ENCODE measurements around the gene CHRNG.

The CHRNG gene

DNA sequence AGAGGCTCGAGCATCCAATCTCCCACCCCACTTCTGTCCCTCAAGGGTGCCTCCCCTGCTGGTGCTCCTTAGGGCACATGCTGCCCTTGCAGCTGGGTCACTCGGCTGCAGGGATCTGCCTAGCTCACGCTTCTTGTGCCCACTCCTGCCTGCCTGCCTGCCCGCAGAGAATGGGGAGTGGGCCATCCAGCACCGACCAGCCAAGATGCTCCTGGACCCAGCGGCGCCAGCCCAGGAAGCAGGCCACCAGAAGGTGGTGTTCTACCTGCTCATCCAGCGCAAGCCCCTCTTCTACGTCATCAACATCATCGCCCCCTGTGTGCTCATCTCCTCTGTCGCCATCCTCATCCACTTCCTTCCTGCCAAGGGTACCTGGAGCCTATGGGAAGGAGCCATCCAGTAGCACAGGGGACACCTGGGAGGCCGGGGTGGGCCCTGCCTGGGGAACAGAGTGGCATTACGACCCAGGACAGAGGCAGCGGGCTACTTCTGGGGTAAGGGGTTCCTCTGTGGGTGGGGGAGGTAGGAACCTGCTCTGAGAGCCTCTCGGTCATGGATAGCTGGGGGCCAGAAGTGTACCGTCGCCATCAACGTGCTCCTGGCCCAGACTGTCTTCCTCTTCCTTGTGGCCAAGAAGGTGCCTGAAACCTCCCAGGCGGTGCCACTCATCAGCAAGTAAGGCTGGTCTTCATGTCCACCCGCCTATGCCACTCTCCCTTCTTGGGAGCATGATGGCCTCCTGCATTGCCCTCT, 3.4 kb downstream of the CHRNG start:
- Histone ChIP-seq H3K4me2 (ENCODE audit: insufficient read depth, low read length) (no peak overlapping the region), H3K27ac (ENCODE audit: low read length) (no peak overlapping the region), H3K9me3 (ENCODE audit: insufficient read depth, low read length, severe bottlenecking) (no peaks in the 10 kb centered on the region), H4K20me1 (ENCODE audit: insufficient read depth, low read length) (peaks cover 36% of the 10 kb centered on the region), H3K4me3 (ENCODE audit: low read depth in 1 of 2, low read length in 2 of 2) (no peak overlapping the region), H3K9ac (ENCODE audit: low read depth, low read length) (no peak overlapping the region), H3K79me2 (ENCODE audit: insufficient read depth, low read length) (peaks cover 23% of the 10 kb centered on the region), H3K27me3 (ENCODE audit: insufficient read depth, low read length, poor library complexity) (no peaks in the 10 kb centered on the region), H3K4me1 (ENCODE audit: insufficient read depth, low read length) (peaks cover 9% of the 10 kb centered on the region; the same call in 1 of the 2 replicates), H3K36me3 (ENCODE audit: insufficient read depth, low read length) (peaks cover 26% of the 10 kb centered on the region), H2AFZ (ENCODE audit: low read depth, low read length) (no peak overlapping the region)
- DNase-seq: no peak
- TF ChIP-seq EZH2 (IDR thresholded peaks at IDR 0.05; ENCODE audit: borderline replicate concordance, low read depth, low read length, severe bottlenecking): no peak
- TF ChIP-seq, protein P1, sequence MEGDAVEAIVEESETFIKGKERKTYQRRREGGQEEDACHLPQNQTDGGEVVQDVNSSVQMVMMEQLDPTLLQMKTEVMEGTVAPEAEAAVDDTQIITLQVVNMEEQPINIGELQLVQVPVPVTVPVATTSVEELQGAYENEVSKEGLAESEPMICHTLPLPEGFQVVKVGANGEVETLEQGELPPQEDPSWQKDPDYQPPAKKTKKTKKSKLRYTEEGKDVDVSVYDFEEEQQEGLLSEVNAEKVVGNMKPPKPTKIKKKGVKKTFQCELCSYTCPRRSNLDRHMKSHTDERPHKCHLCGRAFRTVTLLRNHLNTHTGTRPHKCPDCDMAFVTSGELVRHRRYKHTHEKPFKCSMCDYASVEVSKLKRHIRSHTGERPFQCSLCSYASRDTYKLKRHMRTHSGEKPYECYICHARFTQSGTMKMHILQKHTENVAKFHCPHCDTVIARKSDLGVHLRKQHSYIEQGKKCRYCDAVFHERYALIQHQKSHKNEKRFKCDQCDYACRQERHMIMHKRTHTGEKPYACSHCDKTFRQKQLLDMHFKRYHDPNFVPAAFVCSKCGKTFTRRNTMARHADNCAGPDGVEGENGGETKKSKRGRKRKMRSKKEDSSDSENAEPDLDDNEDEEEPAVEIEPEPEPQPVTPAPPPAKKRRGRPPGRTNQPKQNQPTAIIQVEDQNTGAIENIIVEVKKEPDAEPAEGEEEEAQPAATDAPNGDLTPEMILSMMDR (IDR thresholded peaks at IDR 0.05; ENCODE audit: borderline replicate concordance, extremely low read depth, low read length, poor library complexity, severe bottlenecking): no peak
- ATAC-seq (ENCODE audit: insufficient read depth, low read depth): 0 out of 3 replicates have a peak, but pooled peaks have one; percentile 6

- H3K36me3 ChIP-seq (ENCODE audit: insufficient read depth, low read length): peaks cover 28% of the 10 kb centered on the region
- no peak overlapping the region for H3K4me2 ChIP-seq (ENCODE audit: insufficient read depth, low read length)
- TF ChIP-seq EZH2 (IDR thresholded peaks at IDR 0.05; ENCODE audit: borderline replicate concordance, low read depth, low read length, severe bottlenecking): no peak
- TF ChIP-seq, protein P1 (IDR thresholded peaks at IDR 0.05; ENCODE audit: borderline replicate concordance, extremely low read depth, low read length, poor library complexity, severe bottlenecking): no peak
These were observed 4.0 kb downstream of the CHRNG start for GRCh38 chr2:232543491-232543890.

GRCh38 chr2:232543928-232544631, 4.6 kb downstream of the CHRNG start:
- ATAC-seq (ENCODE audit: insufficient read depth, low read depth) (no peak), DNase-seq (no peak)
- Histone ChIP-seq H3K4me2 (ENCODE audit: insufficient read depth, low read length) (no peak overlapping the region), H3K4me1 (ENCODE audit: insufficient read depth, low read length) (peaks cover 20% of the 10 kb centered on the region), H3K27me3 (ENCODE audit: insufficient read depth, low read length, poor library complexity) (no peaks in the 10 kb centered on the region), H3K27ac (ENCODE audit: low read length) (no peak overlapping the region), H3K36me3 (ENCODE audit: insufficient read depth, low read length) (peaks cover 29% of the 10 kb centered on the region), H3K9ac (ENCODE audit: low read depth, low read length) (no peak overlapping the region), H3K9me3 (ENCODE audit: insufficient read depth, low read length, severe bottlenecking) (no peaks in the 10 kb centered on the region), H3K79me2 (ENCODE audit: insufficient read depth, low read length) (peaks cover 34% of the 10 kb centered on the region), H4K20me1 (ENCODE audit: insufficient read depth, low read length) (peaks cover 36% of the 10 kb centered on the region), H2AFZ (ENCODE audit: low read depth, low read length) (no peak overlapping the region), H3K4me3 (ENCODE audit: low read depth in 1 of 2, low read length in 2 of 2) (no peak overlapping the region)
- no peak for TF ChIP-seq EZH2 (IDR thresholded peaks at IDR 0.05; ENCODE audit: borderline replicate concordance, low read depth, low read length, severe bottlenecking)
- TF ChIP-seq, protein P1 (IDR thresholded peaks at IDR 0.05; ENCODE audit: borderline replicate concordance, extremely low read depth, low read length, poor library complexity, severe bottlenecking): no peak

More at GRCh38 chr2:232543491-232543890, 4.0 kb downstream of the CHRNG start:
- Histone ChIP-seq H4K20me1 (ENCODE audit: insufficient read depth, low read length) (peaks cover 36% of the 10 kb centered on the region), H3K4me1 (ENCODE audit: insufficient read depth, low read length) (peaks cover 14% of the 10 kb centered on the region), H3K27me3 (ENCODE audit: insufficient read depth, low read length, poor library complexity) (no peaks in the 10 kb centered on the region), H2AFZ (ENCODE audit: low read depth, low read length) (no peak overlapping the region), H3K27ac (ENCODE audit: low read length) (no peak overlapping the region), H3K4me3 (ENCODE audit: low read depth in 1 of 2, low read length in 2 of 2) (no peak overlapping the region), H3K9me3 (ENCODE audit: insufficient read depth, low read length, severe bottlenecking) (no peaks in the 10 kb centered on the region), H3K79me2 (ENCODE audit: insufficient read depth, low read length) (peaks cover 29% of the 10 kb centered on the region), H3K9ac (ENCODE audit: low read depth, low read length) (no peak overlapping the region)
- DNase-seq (no peak), ATAC-seq (ENCODE audit: insufficient read depth, low read depth) (no peak)
